ENCODE measurements around the gene CEACAM18. TPM values are rescaled to one million over a fixed set of nuclear protein-coding genes. Genes with fewer than 3 reads are reported as not detected.

Gene CEACAM18
- total and polyA plus RNA-seq, 2 of the 8 experiments (the other 6 are each of a cell fraction or from before 2014, with no cell fraction given): not detected

DNA sequence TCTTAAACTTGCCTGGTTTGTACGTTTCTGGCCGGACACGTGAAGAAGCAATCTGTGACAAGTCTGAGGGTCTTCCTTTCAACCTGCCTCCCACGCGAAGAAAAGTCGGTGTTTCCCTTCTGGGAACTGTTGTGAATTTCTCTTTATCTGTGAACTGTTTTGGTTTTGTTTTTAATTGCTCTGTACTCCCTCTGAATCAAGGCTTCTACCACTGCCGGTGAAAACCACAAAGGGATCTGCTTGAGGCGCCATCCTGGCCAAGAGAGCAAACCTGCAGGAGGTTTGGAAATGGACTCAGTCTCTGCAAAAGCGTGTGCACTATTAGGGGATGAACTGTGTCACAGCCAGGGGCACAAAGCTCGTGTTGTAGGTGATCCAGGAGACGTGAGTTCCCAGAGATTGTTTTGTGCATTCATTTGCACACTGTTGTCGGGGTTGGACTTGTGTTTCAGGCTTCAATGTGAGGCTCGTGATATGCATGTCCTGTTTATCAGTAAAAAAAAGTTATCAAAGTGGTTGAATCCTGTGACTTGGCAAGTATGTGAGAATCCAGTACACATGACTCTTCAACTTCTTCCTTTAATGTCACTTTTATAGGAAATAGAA is 29.8 kb upstream of the CEACAM18 start:
- Histone ChIP-seq H3K23me2 (ENCODE audit: low read depth, low read length) (no peaks in the 10 kb centered on the region), H4K8ac (ENCODE audit: extremely low read depth, insufficient read depth, low read length) (no peak overlapping the region), H2AK5ac (ENCODE audit: low read depth, low read length) (no peak overlapping the region), H3K4me1 (replicated peaks in 1 of 4; ENCODE audit: control insufficient read depth in 3 of 4, insufficient read depth in 4 of 4, low read length in 3 of 4) (no peaks in the 10 kb centered on the region), H2BK15ac (ENCODE audit: low read length) (no peak overlapping the region), H3K4me3 (ENCODE audit: extremely low read depth in 1 of 4, insufficient read depth in 2 of 4, low read depth in 3 of 4, low read length in 4 of 4) (no peak overlapping the region), H4K5ac (ENCODE audit: insufficient read length, low read depth, low read length) (no peak overlapping the region), H3K9ac (replicated peaks in 1 of 4; ENCODE audit: extremely low read depth in 1 of 4, low read depth in 3 of 4, low read length in 3 of 4) (no peak overlapping the region), H3K4ac (replicated peaks; ENCODE audit: insufficient read length, low read depth, low read length) (no peak overlapping the region), H3K27ac (ENCODE audit: low read depth, low read length) (no peak overlapping the region), H2AFZ (ENCODE audit: low read length) (no peak overlapping the region), H2BK12ac (ENCODE audit: low read depth, low read length) (no peak overlapping the region), H3K14ac (ENCODE audit: insufficient read length) (no peak overlapping the region), H3K79me1 (ENCODE audit: low read depth, low read length) (no peaks in the 10 kb centered on the region), H3K79me2 (ENCODE audit: control insufficient read depth in 1 of 2, insufficient read depth in 2 of 2, low read length in 2 of 2) (no peaks in the 10 kb centered on the region), H3K9me3 (ENCODE audit: insufficient read depth in 2 of 2, low read depth in 1 of 2, low read length in 1 of 2) (peaks cover 18 to 28% of the 10 kb centered on the region in 2 experiments), H2BK120ac (replicated peaks; ENCODE audit: low read depth, low read length) (no peak overlapping the region), H3K4me2 (ENCODE audit: insufficient read depth in 1 of 2, low read depth in 2 of 2, low read length in 2 of 2) (no peak overlapping the region), H2BK5ac (ENCODE audit: low read depth, low read length) (no peak overlapping the region), H4K91ac (replicated peaks; ENCODE audit: insufficient read length, low read length) (no peak overlapping the region), H3K18ac (ENCODE audit: extremely low read depth, low read length) (no peak overlapping the region), H2BK20ac (ENCODE audit: low read length) (no peak overlapping the region), H3K23ac (ENCODE audit: insufficient read length) (no peak overlapping the region), H4K20me1 (replicated peaks in 1 of 2; ENCODE audit: control insufficient read depth in 1 of 2, insufficient read depth in 2 of 2, low read length in 2 of 2) (no peaks in the 10 kb centered on the region), H3K27me3 (replicated peaks in 1 of 4; ENCODE audit: control insufficient read depth in 3 of 4, extremely low read depth in 1 of 4, insufficient read depth in 3 of 4, low read length in 3 of 4) (no peaks in the 10 kb centered on the region), H3K36me3 (ENCODE audit: control insufficient read depth in 2 of 4, insufficient read depth in 4 of 4, low read length in 3 of 4) (no peaks in the 10 kb centered on the region), H3K56ac (replicated peaks; ENCODE audit: insufficient read length, low read depth, low read length) (no peak overlapping the region)
- ChIA-PET POLR2A (ENCODE audit: partially characterized antibody) (no interaction called here), CTCF (ENCODE audit: partially characterized antibody) (interaction anchor here (5.2 kb wide), 1 partner anchor 11 kb away, joined by 25 read pairs; no protein-coding TSS in a partner anchor)
- FAIRE-seq (no peak), DNase-seq (ENCODE audit: low read depth in 1 of 2, low spot score in 2 of 2) (no peak)
- WGBS, 2 experiments (ENCODE audit: extremely low coverage in 1 of 2, insufficient coverage in 1 of 2, insufficient read length in 1 of 2, insufficient replicate concordance in 2 of 2, low coverage in 1 of 2, low lambda C conversion rate in 2 of 2, missing lambda C conversion rate in 1 of 2): 83% methylated on average over 13 of the region's 13 CpGs; no CpG with 5 or more reads in 1 of the 2 experiments
- TF ChIP-seq ATF3 (IDR thresholded peaks at IDR 0.05; ENCODE audit: insufficient read depth, low read depth, low read length) (no peak), CTBP2 (IDR thresholded peaks at IDR 0.05; ENCODE audit: borderline replicate concordance, insufficient read depth, insufficient read length, low read length) (no peak), RBBP5 (IDR thresholded peaks at IDR 0.05; ENCODE audit: borderline replicate concordance, low read depth, low read length) (no peak), KDM1A (IDR thresholded peaks at IDR 0.05; ENCODE audit: borderline replicate concordance, low read length) (no peak), HDAC2 (IDR thresholded peaks at IDR 0.05; ENCODE audit: borderline replicate concordance in 1 of 2, low read depth in 2 of 2, low read length in 2 of 2) (no peak), SRF (IDR thresholded peaks at IDR 0.05; ENCODE audit: low read depth, low read length) (no peak), BACH1 (IDR thresholded peaks at IDR 0.05; ENCODE audit: low read length) (no peak), BCL11A (IDR thresholded peaks at IDR 0.05; ENCODE audit: low read depth in 2 of 2, low read length in 2 of 2) (no peak), ATF2 (IDR thresholded peaks at IDR 0.05; ENCODE audit: low read length) (no peak), EZH2 (IDR thresholded peaks at IDR 0.05; ENCODE audit: low read depth, low read length, severe bottlenecking) (no peak)

All from H1 (cell line).